Naive B cell (primary cell): ENCODE data around the gene APRT. TPM values are rescaled to one million over a fixed set of nuclear protein-coding genes. Genes with fewer than 3 reads are reported as not detected.

Experiments
- ATAC-seq, 2 donors: fragments of 150-1000 bp; cut with Tn5 transposase; 2 replicates each; pipeline ENCODE4 v1.10.0; 2021; ENCODE audit warnings: low read depth in 2 of 2, mild to moderate bottlenecking in 2 of 2, moderate library complexity in 2 of 2
- DNase-seq: peaks from one replicate; pipeline ENCODE4 v3.0.0; 2022
- H3K27ac Mint-ChIP-seq, 6 donors: one replicate each; pipeline ENCODE4 v1.8.0; 2020 to 2022; ENCODE audit warnings: mild to moderate bottlenecking in 6 of 6, mixed read lengths in 6 of 6, moderate library complexity in 5 of 6, inconsistent platforms in 2 of 6
- H3K27me3 Mint-ChIP-seq, 3 donors: one replicate each; pipeline ENCODE4 v1.8.0; 2021 to 2022; ENCODE audit warnings: mixed read lengths in 3 of 3, mild to moderate bottlenecking in 1 of 3
- H3K36me3 Mint-ChIP-seq, 2 donors: one replicate each; pipeline ENCODE4 v1.8.0; 2020 to 2022; ENCODE audit warnings: mixed read lengths in 2 of 2, inconsistent platforms in 1 of 2, mild to moderate bottlenecking in 1 of 2
- H3K4me1 Mint-ChIP-seq, 3 donors: one replicate each; pipeline ENCODE4 v1.8.0; 2020 to 2022; ENCODE audit warnings: mixed read lengths in 3 of 3, inconsistent platforms in 1 of 3, mild to moderate bottlenecking in 1 of 3, moderate library complexity in 1 of 3
- H3K4me3 Mint-ChIP-seq, 8 donors: one replicate each; pipeline ENCODE4 v1.8.0; 2020 to 2022; ENCODE audit warnings: mild to moderate bottlenecking in 8 of 8, mixed read lengths in 8 of 8, moderate library complexity in 8 of 8, inconsistent platforms in 2 of 8
- H3K9me3 Mint-ChIP-seq, 7 donors: one replicate each; pipeline ENCODE4 v1.8.0; 2020 to 2022; ENCODE audit warnings: mixed read lengths in 7 of 7, mild to moderate bottlenecking in 5 of 7, inconsistent platforms in 2 of 7, moderate library complexity in 1 of 7
- polyA plus RNA-seq, 6 donors: library from polyadenylated mRNA; unstranded; fragments of 300-500 nt; fragmentation: Illumina TruSeq; gene quantifications; one replicate each; pipeline ENCODE4 v1.2.3, GENCODE V29; 2021; ENCODE audit warnings: low read depth in 6 of 6

The APRT gene
- polyA plus RNA-seq, 6 donors from 2014 or later: 330 to 484 (median 384) TPM

DNA sequence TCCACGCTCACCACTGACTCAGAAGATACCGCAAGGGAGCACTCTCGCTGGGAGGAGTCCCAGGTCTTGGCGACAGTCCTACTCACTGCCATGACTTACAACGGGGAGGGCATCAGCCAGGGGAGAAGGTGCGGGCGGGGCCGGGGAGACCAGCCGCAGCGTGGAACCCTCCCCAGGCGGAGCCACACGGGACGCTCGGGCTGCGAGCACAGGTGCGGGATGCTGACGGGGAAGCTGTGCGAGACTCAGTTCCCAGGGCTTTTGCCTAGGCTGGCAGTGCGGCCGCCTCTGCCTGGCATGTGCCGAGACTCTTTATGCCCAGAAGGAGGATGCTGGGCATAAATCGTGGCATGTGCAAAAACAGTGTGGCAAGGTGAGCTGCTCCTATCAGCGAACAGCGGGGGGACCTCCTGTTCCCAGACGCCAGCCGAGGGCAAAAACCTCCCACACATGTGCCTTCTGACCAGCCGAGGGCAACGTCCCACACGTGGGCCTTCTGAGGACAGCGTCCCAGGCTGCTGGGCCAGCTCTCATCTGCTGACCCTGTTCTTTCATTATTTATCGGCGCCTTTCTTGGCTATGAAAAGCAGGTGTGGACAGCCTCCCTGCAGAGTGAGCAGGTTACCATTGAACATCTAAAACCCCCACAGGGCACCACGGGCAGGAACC lies 38.9 kb upstream of the APRT start:
- no peaks in the 10 kb centered on the region for H3K27me3 Mint-ChIP-seq
- H3K4me1 Mint-ChIP-seq: peaks cover 8 to 22% (median 21%) of the 10 kb centered on the region in 3 donors
- no peak for ATAC-seq
- H3K4me3 Mint-ChIP-seq: no peak overlapping the region
- H3K36me3 Mint-ChIP-seq: no peaks in the 10 kb centered on the region
- peak overlapping the region in 1 of 6 donors; percentile 52 for H3K27ac Mint-ChIP-seq
- DNase-seq: no peak
- no peaks in the 10 kb centered on the region for H3K9me3 Mint-ChIP-seq

DNA sequence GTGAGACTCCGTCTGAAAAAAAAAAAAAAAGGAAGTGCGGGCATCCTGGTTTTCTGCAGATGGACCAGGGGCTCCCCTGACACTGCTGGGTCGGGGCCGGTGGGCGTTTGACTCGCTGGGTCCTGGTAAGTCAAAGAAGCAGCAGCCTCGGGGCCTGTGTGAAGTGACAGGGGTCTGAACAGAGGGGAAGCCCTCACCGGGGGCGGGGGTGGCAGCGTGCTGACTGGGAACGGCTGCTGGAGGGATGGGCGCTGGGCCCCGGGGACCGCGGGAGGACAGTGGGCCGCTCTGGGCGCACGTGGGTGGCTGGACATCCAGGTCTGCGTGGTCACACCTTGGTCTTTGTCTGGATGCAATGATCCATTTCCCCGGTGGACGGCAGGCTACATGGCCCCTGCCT lies 36.8 kb upstream of the APRT start:
- H3K4me3 Mint-ChIP-seq: no peak overlapping the region
- ATAC-seq (no peak), DNase-seq (no peak)
- H3K36me3 Mint-ChIP-seq: no peaks in the 10 kb centered on the region
- H3K4me1 Mint-ChIP-seq: peaks cover 0 to 9% (median 7%) of the 10 kb centered on the region in 3 donors
- H3K27ac Mint-ChIP-seq: no peak overlapping the region
- no peaks in the 10 kb centered on the region for H3K27me3 Mint-ChIP-seq
- H3K9me3 Mint-ChIP-seq: no peaks in the 10 kb centered on the region

DNA sequence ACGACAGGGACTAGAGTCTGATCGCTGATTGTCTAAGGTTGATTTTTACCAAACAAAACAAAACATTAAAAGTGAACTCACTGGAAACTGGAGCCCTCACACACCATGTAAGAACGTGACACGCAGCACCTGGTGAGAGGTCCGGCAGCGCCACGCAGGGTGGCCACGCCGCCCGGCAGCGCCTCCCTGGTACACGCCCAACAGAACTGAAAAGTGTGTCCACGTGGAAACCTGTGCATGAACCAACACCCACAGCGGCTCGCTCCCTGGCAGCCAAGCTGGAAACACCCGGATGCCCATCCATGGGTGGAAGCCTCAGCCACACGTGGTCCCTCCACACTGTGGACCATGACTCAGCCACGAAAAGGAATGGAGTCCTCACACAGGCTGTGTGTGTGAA lies 35.9 kb upstream of the APRT start:
- peaks cover 5 to 8% (median 6%) of the 10 kb centered on the region in 3 donors for H3K4me1 Mint-ChIP-seq
- H3K27ac Mint-ChIP-seq: peak overlapping the region in 1 of 6 donors; percentile 72
- no peaks in the 10 kb centered on the region for H3K27me3 Mint-ChIP-seq
- no peak for ATAC-seq
- DNase-seq: no peak
- no peaks in the 10 kb centered on the region for H3K36me3 Mint-ChIP-seq
- H3K9me3 Mint-ChIP-seq: no peaks in the 10 kb centered on the region
- no peak overlapping the region for H3K4me3 Mint-ChIP-seq

DNA sequence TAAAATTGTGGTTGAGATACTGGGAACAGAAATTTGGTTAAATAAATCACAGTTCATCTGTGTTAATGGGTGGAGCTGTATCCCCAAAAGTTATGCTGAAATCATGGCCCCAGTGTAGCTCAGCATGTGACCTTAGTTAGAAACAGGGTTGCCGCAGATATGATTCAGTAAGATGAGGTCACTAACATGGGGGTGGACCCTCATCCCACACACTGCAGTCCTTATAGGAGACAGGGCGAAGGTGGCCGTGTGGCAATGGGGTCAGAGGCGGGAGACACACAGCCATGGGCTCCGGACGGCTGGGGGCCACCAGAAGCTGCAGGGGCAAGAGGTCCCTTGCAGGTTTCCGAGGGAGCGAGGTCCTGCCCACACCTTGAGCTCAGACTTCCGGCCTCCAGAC lies 34.4 kb upstream of the APRT start:
- ATAC-seq: no peak
- Mint-ChIP-seq H3K36me3 (no peaks in the 10 kb centered on the region), H3K27me3 (no peaks in the 10 kb centered on the region), H3K27ac (no peak overlapping the region), H3K4me1 (peaks cover 0 to 6% (median 0%) of the 10 kb centered on the region in 3 donors), H3K4me3 (peak overlapping the region in 1 of 8 donors; percentile 42), H3K9me3 (no peaks in the 10 kb centered on the region)
- no peak for DNase-seq

DNA sequence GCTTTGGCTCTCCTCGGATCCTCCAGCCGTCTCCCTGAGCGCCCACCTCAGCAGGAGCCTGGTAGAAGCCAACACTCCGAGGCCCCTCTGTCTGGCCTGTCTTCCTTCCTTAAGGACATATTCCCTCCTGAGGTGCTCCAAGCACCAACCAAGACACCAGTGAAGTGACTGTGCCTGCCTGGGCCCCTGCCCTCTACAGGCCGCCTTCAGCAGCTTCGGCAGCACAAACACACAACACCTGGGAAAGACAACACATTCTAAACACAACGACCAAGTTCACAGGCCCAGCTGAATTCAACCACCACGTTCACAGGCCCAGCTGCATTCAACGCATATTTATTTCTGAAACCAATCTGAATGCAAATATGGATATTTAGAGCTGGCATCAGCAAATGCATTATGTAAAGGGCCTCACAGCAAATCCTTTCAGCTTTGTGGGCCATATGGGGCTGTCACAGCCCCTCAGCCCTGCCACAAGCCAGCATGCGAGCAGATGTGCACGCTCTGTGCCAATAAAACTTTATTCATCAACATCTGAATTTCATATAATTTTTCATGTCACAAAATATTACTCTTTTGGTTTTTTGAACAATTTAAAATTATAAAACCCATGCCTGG lies 32.8 kb upstream of the APRT start:
- Mint-ChIP-seq H3K4me1 (peaks cover 0 to 6% (median 0%) of the 10 kb centered on the region in 3 donors), H3K27me3 (no peaks in the 10 kb centered on the region), H3K4me3 (no peak overlapping the region), H3K9me3 (no peaks in the 10 kb centered on the region), H3K36me3 (no peaks in the 10 kb centered on the region), H3K27ac (no peak overlapping the region)
- no peak for DNase-seq
- no peak for ATAC-seq

DNA sequence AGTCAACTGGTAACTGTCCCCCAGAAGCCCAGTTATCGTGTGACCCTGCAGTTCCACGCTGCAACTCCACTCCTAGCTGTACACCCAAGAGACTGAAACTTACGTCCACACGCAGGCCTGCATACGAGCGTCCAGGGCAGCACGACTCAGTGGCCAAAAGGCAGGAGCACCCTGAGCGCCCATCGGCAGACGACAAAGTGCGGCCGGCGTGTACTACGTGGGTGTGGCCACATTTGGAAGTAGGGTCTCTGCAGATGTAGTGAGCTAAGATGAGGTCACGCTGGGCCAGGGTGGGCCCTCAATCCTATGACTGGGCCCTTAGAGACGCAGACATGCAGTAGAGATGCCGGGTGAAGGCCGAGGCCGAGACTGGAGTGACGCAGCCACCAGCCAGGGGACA lies 31.5 kb upstream of the APRT start:
- H3K9me3 Mint-ChIP-seq: no peaks in the 10 kb centered on the region
- peaks cover 0 to 6% (median 0%) of the 10 kb centered on the region in 3 donors for H3K4me1 Mint-ChIP-seq
- peak overlapping the region in 1 of 8 donors; percentile 40 for H3K4me3 Mint-ChIP-seq
- H3K27me3 Mint-ChIP-seq: no peaks in the 10 kb centered on the region
- no peak for DNase-seq
- ATAC-seq: no peak
- peak overlapping the region in 2 of 6 donors; percentile 57 to 65 for H3K27ac Mint-ChIP-seq
- H3K36me3 Mint-ChIP-seq: no peaks in the 10 kb centered on the region

DNA sequence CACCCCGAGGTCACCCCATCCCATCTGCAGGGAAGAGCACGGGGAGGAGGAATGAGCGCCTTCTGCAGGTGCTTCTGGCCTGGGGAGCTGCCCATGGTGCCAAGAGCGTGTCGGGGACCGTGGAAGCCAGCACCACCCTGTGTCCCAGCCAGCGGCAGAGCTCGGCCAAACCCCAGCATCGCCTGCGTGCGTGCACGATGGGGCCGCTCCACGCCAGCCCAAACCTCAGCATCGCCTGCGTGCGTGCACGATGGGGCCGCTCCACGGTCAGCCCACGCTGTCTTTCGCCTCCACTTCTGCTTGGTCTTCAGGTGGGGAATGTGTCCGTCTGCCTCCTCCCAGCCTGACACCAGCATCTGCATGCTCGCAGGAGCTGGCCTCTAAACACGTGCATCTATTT lies 31.1 kb upstream of the APRT start:
- H3K4me3 Mint-ChIP-seq: no peak overlapping the region
- H3K27me3 Mint-ChIP-seq: no peaks in the 10 kb centered on the region
- peaks cover 0 to 6% (median 0%) of the 10 kb centered on the region in 3 donors for H3K4me1 Mint-ChIP-seq
- DNase-seq (no peak), ATAC-seq (no peak)
- H3K36me3 Mint-ChIP-seq: no peaks in the 10 kb centered on the region
- H3K27ac Mint-ChIP-seq: peak overlapping the region in 2 of 6 donors; percentile 57 to 65
- no peaks in the 10 kb centered on the region for H3K9me3 Mint-ChIP-seq

DNA sequence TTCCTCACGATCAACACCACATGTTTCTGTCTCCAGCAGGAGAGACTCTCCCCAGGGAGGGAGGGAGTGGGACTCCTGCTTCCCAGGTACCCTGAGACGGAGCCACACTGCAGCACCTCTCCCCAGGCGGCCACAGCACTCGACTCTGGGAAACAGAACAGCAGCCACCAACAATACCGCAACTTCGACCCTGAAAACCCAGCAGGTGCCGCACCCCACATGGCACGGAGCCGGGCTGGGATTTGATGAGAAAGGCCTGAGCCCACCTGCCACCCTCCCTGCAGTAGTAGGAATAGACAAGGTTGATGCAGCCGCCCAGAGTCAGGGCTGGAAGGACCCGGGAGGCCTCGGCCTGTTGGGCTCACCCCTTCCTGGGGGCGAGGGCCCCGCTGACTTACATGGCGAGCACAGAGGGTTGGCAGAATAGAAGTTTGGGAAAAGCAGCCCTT lies 30.6 kb upstream of the APRT start:
- Mint-ChIP-seq H3K4me3 (no peak overlapping the region), H3K9me3 (no peaks in the 10 kb centered on the region)

DNA sequence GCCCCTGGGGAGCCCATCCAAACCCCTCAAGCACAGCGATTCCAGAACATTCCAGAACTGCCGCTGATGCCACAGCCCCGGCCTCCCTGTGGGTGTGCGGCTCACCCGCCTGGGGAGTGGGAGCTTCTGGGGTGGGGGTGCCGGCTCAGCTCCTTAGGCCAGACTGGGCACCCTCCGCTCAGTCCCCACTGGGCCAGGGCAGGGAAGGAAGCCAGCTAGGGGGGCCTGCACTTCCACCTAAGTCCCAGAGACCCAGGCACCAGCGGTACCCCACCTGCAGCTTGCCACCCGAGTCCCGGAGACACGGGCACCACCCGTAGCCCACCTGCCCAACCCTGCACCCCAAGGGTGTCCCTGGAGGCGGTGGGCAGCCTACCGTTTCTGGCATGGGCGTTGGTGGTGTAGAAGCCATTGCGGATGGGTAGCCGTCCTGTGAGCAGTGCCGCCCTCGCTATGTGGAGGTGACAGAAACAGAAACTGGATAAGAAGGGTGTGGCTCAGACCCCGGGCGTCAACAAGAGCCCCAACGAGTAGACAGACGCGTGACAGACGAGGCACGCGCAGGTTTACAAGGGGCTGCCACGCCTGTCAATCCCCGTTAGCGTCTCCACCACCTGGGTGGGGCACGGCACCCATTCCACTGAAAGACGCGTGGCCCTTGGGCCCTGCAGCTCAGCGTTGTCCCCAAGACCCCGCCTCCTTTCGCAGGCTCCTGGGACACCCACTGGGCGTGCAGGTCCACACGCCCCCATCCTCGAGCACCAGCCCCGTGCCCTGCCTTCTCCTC lies 30.0 kb upstream of the APRT start:
- H3K27ac Mint-ChIP-seq: no peak overlapping the region
- H3K9me3 Mint-ChIP-seq: no peaks in the 10 kb centered on the region
- peaks cover 0 to 6% (median 0%) of the 10 kb centered on the region in 3 donors for H3K4me1 Mint-ChIP-seq
- ATAC-seq (no peak), DNase-seq (no peak)
- H3K27me3 Mint-ChIP-seq: no peaks in the 10 kb centered on the region
- no peak overlapping the region for H3K4me3 Mint-ChIP-seq
- no peaks in the 10 kb centered on the region for H3K36me3 Mint-ChIP-seq

More for the DNA sequence above, 30.6 kb upstream of the APRT start:
- Mint-ChIP-seq H3K4me1 (peaks cover 0 to 6% (median 0%) of the 10 kb centered on the region in 3 donors), H3K36me3 (no peaks in the 10 kb centered on the region), H3K27me3 (no peaks in the 10 kb centered on the region), H3K27ac (peak overlapping the region in 1 of 6 donors; percentile 69)
- no peak for ATAC-seq
- DNase-seq: no peak

DNA sequence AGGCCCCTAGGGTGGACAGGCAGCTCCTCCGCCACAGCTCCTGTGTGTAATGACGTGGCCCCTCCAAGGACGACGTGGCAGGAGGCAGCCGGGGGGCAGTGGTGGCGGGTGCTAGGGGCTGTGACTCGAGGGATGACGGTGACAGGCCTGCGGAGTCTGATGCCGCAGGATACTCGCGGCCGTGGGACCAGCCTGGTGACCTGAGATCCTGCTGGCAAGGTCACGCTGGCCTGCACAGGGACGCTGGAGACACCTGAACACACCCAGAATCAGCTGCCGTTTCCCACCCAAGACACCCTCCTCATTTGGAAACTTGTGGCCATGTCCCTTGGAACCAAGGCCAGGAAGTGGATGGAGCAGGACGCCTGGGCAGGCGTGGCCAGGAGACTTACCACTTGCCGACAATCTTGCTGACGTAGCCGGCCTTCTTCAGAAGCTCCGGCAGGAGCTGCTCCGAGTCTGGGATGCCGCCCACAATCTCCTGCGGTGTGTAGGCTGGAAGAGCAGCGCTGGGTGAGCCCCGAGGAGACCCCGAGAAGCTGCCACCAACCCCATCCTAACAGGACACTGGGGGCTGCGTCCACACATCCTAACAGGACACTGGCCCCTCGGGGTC lies 29.0 kb upstream of the APRT start:
- no peaks in the 10 kb centered on the region for H3K36me3 Mint-ChIP-seq
- H3K27me3 Mint-ChIP-seq: no peaks in the 10 kb centered on the region
- peaks cover 0 to 6% (median 0%) of the 10 kb centered on the region in 3 donors for H3K4me1 Mint-ChIP-seq
- H3K4me3 Mint-ChIP-seq: no peak overlapping the region
- DNase-seq (no peak), ATAC-seq (no peak)
- no peaks in the 10 kb centered on the region for H3K9me3 Mint-ChIP-seq
- H3K27ac Mint-ChIP-seq: no peak overlapping the region

DNA sequence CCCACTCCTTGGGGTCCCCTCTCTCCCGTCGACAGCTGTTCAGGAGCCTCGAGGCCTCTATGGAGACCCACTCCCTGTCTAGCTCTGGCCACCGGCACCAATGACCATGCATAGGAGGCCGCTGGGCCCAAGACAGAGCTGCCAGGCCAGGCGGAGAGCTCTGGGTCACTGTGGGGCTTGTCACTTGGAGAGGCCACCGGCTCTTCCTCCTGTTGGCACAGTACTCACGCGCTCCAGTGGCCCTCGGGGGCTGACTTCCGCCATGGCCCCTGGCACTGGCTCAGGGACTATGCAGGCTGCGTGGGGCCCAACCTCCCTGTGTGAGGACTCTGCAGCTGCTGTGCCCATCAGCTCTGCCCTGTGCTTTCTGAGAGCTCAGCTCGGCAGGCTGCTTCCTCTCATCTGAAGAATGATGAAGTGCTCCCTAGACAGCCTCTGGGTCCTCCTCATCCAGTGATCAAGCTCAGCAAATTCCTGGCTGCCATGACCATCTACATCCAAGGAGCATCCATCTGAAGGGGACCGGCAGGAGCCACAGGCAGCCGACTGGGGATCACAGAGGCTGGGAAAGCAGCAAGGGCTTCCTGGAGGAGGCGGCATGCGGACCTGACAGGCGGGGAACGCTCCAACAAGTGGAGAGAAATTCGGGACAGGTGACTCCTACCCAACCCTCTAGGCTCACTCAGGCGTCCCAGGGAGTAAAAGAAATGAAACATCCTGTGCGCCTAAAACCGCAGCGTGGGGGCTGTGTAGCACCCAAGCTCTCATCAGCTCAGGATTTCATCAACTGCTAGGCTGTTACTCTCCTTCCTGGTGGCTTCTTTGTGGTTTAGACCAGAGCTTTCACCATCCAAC lies 28.2 kb upstream of the APRT start:
- DNase-seq (no peak), ATAC-seq (no peak)
- no peaks in the 10 kb centered on the region for H3K27me3 Mint-ChIP-seq
- H3K9me3 Mint-ChIP-seq: no peaks in the 10 kb centered on the region
- H3K36me3 Mint-ChIP-seq: no peaks in the 10 kb centered on the region
- no peak overlapping the region for H3K27ac Mint-ChIP-seq
- peaks cover 0 to 6% (median 0%) of the 10 kb centered on the region in 3 donors for H3K4me1 Mint-ChIP-seq
- no peak overlapping the region for H3K4me3 Mint-ChIP-seq

DNA sequence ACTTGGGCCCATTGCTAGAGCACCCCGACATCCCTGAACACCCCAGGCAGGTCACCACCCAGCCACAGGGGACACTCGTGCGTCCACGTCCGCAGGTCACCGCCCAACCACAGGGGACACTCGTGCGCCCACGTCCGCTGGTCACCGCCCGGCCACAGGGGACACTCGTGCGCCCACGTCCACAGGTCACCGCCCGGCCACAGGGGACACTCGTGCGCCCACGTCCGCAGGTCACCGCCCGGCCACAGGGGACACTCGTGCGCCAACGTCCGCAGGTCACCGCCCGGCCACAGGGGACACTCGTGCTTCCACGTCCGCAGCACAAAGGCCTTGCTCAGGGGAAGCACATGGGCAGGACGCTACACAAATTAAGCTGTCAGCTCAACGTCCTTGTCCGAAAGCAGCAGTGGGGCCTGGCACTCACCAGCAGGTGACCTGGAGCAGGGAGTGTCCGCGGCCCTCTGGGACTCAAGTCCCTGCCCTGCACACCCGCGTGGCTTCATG lies 27.4 kb upstream of the APRT start:
- no peaks in the 10 kb centered on the region for H3K9me3 Mint-ChIP-seq
- no peaks in the 10 kb centered on the region for H3K27me3 Mint-ChIP-seq
- no peak overlapping the region for H3K27ac Mint-ChIP-seq
- H3K36me3 Mint-ChIP-seq: no peaks in the 10 kb centered on the region
- H3K4me1 Mint-ChIP-seq: peaks cover 0 to 6% (median 0%) of the 10 kb centered on the region in 3 donors
- ATAC-seq (no peak), DNase-seq (no peak)
- no peak overlapping the region for H3K4me3 Mint-ChIP-seq
